Activated CD4-positive, alpha-beta T cell treated with anti-CD3 and anti-CD28 coated beads, Interleukin-2, Interleukin-6, amounts not matched to agents 100 ng/mL and 50 ng/mL, durations not matched to agents 16 hours and 8 hours (primary cell): ENCODE data around the gene SRPRB.
"Not testable (repeated sequence)": the region's sequence is repeated elsewhere in the genome, so short reads cannot be mapped to it uniquely, and the experiment has no call there.

ENCODE experiments used
- DNase-seq: peaks from one replicate; pipeline ENCODE4 v3.0.0-alpha.2; 2020

The SRPRB gene

GRCh38 chr3:133779626-133780203 lies 25.9 kb upstream of the SRPRB start:
- DNase-seq: no peak

- DNase-seq: not testable (repeated sequence)
Observed at GRCh38 chr3:133780756-133781155, 24.9 kb upstream of the SRPRB start.

- DNase-seq: no peak
Observed at GRCh38 chr3:133781570-133781969, 24.0 kb upstream of the SRPRB start.

- no peak for DNase-seq
Observed at GRCh38 chr3:133782454-133782853, 23.2 kb upstream of the SRPRB start.

GRCh38 chr3:133783762-133784161 lies 21.9 kb upstream of the SRPRB start:
- DNase-seq: no peak

GRCh38 chr3:133788024-133788423 lies 17.6 kb upstream of the SRPRB start:
- no peak for DNase-seq

GRCh38 chr3:133792171-133792763 lies 13.3 kb upstream of the SRPRB start:
- DNase-seq: no peak

GRCh38 chr3:133797396-133798105 lies 8.1 kb upstream of the SRPRB start:
- DNase-seq: no peak

GRCh38 chr3:133799794-133800585 lies 5.6 kb upstream of the SRPRB start:
- no peak for DNase-seq

- DNase-seq: no peak
Observed at GRCh38 chr3:133803469-133803868, 2.1 kb upstream of the SRPRB start.

- no peak for DNase-seq
Observed at GRCh38 chr3:133804896-133805295, 719 bp upstream of the SRPRB start.

- DNase-seq: no peak
Observed at GRCh38 chr3:133805384-133805701, 272 bp upstream of the SRPRB start.

- no peak for DNase-seq
Observed at GRCh38 chr3:133812872-133813271, 7.3 kb downstream of the SRPRB start.

GRCh38 chr3:133815386-133815785 lies 9.8 kb downstream of the SRPRB start:
- no peak for DNase-seq

- DNase-seq: no peak
Observed at GRCh38 chr3:133820129-133820528, 14.5 kb downstream of the SRPRB start.

- no peak for DNase-seq
Observed at GRCh38 chr3:133820889-133821675, 15.5 kb downstream of the SRPRB start.

GRCh38 chr3:133821767-133822638 lies 16.4 kb downstream of the SRPRB start:
- DNase-seq: no peak

- DNase-seq: no peak
Observed at GRCh38 chr3:133824961-133825485, 19.4 kb downstream of the SRPRB start.

- no peak for DNase-seq
Observed at GRCh38 chr3:133825969-133826727, 20.5 kb downstream of the SRPRB start.

GRCh38 chr3:133827136-133827535 lies 21.5 kb downstream of the SRPRB start:
- no peak for DNase-seq

- no peak for DNase-seq
Observed at GRCh38 chr3:133827684-133828083, 22.1 kb downstream of the SRPRB start.
